ENCODE data around the gene SPSB2.
"Not testable (repeated sequence)": the region's sequence is repeated elsewhere in the genome, so short reads cannot be mapped to it uniquely, and the experiment has no call there.

SPSB2 gene, protein sequence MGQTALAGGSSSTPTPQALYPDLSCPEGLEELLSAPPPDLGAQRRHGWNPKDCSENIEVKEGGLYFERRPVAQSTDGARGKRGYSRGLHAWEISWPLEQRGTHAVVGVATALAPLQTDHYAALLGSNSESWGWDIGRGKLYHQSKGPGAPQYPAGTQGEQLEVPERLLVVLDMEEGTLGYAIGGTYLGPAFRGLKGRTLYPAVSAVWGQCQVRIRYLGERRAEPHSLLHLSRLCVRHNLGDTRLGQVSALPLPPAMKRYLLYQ

DNA sequence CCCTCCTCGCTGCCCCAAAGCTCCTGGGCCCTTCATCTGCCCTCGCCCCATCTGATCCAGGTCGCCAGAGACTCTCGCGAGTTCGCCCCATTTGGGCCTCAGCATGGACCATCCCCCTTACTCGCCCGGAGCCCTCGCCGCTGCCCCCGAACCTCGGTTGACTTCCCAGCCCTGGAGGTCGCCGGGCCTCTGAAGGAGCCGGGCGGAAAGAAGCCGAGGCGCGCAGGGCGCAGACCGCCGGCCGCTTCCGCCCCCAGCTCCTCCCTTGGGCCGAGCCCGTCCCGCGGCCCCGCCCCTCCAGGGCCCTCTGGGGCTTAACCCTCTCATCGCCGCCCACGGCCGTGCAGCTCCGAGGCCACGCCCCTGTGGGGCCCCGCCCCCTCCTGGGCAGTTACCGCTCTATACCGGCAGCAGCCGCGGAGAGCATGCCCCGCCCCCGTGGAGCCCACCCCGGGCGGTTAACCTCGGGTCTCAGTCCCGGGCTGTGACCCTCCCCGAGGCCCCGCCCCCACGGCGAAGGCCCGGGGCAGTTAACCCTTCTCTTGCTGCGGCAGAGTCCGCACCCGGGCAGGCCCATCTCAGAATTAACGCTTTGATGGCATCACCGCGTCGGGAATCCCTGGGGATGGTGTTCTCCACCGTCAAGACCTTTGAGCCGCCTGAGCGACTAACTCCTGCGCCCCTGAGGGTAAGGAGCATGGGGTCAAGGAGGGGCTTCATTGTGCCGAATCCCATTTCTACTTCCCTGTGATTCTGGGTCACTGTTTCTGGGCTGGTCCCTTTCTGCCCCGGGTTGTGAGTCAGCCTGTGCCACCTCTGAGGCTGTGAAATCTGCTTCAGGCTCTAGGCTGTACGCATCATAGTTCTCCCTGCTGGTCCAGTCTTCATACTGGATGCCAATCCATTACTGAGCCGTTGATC lies at the start of gene SPSB2:
Gene SPSB2, minus strand, starts transcription at position 210 of the 921 bp plus-strand sequence. CDS start 402 bp downstream, outside the sequence.
- DNase-seq: peak; percentile 74

DNA sequence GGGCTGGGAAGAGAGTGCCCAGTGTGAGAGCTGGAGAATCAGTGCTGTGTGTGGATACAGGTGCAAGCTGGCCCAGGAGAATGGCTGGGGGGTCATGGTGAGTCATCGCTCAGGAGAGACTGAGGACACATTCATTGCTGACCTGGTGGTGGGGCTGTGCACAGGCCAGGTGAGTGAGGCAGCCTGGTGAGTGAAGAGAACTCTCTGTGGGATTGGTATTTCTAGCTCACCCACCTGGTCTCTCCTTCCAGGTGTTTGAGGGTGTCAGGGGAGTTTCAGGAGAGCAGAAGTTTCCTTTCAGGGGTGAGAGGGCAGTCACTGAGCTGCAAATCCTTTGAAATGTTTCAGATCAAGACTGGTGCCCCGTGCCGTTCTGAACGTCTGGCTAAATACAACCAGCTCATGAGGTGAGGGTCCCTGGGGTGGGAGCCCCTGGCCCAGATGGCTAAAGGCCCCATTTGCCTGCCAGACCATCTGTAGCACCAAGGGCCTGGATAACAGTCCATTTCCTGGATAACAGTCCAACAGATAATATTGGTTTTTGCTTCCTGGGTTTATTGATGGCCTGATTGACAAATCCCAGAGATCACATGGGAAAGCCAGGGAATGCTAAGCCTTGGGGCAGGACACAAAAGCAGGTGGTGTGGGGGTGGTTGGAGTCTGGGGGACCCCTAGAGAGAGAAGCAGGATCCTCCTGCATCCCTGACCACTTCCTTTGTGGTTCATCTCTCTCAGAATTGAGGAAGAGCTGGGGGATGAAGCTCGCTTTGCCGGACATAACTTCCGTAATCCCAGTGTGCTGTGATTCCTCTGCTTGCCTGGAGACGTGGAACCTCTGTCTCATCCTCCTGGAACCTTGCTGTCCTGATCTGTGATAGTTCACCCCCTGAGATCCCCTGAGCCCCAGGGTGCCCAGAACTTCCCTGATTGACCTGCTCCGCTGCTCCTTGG lies 49.2 kb upstream of the SPSB2 start:
- no peak for DNase-seq

DNA sequence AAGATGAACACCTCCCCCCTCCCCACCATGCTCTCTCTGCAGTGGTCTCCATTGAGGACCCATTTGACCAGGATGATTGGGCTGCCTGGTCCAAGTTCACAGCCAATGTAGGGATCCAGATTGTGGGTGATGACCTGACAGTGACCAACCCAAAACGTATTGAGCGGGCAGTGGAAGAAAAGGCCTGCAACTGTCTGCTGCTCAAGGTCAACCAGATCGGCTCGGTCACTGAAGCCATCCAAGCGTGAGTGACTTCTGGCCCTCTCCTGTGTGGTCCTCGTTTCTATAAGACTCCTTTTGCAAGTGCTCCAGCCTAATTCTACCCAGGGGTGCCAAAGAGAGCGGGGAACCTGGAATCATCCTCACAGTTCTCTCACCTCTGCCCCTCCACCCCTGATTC lies 48.4 kb upstream of the SPSB2 start:
- DNase-seq: no peak

DNA sequence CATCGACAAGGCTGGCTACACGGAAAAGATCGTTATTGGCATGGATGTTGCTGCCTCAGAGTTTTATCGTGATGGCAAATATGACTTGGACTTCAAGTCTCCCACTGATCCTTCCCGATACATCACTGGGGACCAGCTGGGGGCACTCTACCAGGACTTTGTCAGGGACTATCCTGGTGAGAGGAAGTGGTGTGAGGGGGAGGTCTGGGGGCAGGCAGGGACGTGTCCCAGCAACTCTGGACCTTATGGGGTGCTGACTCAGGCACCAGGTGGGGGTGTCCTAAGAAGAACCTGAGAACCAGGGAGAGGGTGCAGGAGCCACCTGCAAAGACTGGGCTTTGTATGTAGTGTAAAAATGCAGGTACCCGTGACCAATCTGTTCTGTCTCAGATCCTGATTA lies 46.5 kb upstream of the SPSB2 start:
- DNase-seq: no peak

DNA sequence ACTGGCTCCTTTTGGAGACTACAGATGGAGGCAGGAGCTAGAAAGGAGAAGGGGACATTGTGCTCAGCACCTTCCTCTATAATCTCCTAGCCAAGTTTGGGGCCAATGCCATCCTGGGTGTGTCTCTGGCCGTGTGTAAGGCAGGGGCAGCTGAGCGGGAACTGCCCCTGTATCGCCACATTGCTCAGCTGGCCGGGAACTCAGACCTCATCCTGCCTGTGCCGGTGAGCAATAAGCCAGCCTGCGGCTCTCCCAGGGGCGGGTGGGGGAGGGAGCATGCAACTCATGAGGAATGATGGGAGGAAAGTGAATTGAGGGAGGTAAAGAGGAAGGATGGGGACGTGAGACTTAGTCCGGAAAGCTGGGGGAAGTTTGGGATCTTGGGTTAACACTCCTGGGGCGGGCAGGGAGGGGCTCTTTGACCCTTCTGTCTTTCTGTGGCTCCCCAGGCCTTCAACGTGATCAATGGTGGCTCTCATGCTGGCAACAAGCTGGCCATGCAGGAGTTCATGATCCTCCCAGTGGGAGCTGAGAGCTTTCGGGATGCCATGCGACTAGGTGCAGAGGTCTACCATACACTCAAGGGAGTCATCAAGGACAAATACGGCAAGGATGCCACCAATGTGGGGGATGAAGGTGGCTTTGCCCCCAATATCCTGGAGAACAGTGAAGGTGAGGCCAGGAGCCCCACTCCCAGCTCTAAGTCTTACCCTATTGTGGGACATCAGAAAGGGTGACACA lies 44.6 kb upstream of the SPSB2 start:
- DNase-seq: no peak

DNA sequence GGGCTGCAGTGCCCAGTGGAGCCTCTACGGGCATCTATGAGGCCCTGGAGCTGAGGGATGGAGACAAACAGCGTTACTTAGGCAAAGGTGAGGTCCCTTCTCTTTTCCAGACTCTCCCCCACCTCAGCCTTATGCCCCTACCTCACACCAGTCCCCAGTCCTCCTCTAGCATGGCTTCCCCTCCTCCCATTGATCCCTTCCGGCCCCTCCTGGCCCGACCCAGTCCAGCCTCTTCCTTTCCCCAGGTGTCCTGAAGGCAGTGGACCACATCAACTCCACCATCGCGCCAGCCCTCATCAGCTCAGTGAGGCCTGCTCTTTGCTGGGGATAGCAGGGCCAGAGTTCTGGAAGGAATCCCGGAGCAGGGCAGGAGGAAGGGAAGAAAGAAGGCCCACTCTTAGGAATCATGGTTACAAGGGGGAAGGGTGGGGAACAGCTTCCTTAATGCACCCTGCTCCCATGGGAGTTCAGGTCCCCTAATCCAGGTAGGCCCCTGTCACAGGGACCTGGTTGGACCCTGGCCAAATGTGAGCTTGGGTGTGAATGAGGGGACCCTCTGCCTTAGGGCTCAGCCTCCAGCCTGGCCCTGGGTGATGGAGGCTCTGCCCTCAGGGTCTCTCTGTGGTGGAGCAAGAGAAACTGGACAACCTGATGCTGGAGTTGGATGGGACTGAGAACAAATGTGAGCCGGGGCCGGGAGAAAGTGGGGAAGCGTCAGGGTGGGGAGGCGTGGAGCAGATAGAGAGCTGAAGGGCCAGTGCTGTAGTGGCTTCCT lies 43.5 kb upstream of the SPSB2 start:
- no peak for DNase-seq

DNA sequence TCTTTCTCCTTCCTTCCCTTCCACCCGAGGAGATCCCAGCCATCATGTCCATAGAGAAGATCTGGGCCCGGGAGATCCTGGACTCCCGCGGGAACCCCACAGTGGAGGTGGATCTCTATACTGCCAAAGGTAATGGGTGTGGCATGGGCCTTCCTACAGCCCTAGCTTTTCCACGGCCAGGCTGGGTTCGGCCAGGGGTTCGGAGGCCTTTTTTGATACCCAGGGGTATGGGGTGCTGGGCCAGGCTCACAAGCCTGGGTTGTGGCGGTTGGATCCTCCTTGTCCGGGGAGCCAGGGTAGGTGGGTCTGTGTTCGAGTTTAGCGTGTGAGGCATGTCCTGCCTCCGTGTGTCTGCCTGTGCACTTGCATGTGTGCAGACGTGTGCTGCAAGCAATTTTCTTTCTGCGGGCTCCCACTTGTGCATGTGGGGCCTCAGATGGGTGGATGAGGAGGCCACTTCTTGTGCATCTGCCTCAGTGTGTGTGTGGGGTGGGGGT lies 42.7 kb upstream of the SPSB2 start:
- no peak for DNase-seq

DNA sequence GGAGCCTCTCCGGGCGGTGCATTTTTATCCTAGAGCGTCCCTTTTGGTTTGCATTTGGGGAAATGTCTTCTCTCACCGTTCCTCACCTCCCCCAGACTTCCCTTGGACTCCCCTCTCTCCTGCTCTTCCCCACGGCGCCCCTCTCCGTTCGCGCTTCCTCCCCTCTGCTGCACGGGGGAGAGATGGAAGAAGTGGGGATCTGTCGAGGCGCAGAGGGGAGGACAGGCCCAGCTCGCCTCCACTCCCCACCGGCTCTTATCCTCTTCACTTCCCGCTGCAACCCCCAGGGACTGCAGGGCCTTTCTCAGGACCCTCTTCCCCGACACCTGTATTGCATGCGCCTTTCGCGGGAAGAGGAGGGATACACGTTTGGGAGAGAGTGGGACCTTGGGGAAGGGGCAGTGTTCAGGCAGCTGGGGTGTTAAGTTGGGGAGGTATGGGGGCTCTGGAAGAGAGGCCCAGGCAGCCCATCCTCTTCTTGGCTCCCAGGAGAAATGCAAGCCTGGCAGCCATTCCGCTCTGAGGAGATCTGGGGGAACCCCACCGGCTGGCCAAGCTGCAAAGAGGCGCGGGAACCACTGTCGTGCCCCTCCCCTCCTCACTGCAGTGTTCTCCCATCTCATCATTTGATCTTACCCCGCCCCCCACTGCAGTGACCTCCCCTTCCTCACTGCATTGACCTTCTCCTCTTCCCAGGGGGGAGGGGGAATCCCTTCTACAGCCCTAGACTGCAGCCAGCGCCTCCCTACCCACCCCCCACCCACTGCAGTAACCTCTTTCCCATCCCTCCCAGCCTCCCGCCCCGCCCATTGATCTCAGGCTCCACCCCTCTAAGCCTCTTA lies 42.1 kb upstream of the SPSB2 start:
- no peak for DNase-seq

DNA sequence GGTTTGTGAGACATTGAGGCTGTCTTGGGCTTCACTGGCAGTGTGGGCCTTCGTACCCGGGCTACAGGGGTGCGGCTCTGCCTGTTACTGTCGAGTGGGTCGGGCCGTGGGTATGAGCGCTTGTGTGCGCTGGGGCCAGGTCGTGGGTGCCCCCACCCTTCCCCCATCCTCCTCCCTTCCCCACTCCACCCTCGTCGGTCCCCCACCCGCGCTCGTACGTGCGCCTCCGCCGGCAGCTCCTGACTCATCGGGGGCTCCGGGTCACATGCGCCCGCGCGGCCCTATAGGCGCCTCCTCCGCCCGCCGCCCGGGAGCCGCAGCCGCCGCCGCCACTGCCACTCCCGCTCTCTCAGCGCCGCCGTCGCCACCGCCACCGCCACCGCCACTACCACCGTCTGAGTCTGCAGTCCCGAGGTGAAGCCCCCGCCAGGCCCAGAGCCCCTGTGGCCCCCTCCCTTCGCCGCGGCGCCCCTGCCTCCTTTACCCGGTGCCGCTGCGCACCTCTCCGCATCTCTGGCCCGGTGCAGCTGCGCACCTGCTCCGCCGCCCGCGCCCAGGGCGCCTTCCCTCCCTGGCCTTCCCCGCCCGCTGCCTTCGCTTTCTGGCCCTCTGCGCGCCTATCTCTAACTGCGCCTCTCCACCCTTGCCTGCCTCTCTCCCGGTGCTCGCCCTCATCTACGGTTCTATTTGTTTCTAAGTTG lies 41.3 kb upstream of the SPSB2 start, which contains the start of gene ENO2:
Gene ENO2, plus strand, starts transcription at position 335 of the 701 bp plus-strand sequence. CDS start 1,253 bp downstream, outside the sequence.
- DNase-seq: peak; percentile 37

DNA sequence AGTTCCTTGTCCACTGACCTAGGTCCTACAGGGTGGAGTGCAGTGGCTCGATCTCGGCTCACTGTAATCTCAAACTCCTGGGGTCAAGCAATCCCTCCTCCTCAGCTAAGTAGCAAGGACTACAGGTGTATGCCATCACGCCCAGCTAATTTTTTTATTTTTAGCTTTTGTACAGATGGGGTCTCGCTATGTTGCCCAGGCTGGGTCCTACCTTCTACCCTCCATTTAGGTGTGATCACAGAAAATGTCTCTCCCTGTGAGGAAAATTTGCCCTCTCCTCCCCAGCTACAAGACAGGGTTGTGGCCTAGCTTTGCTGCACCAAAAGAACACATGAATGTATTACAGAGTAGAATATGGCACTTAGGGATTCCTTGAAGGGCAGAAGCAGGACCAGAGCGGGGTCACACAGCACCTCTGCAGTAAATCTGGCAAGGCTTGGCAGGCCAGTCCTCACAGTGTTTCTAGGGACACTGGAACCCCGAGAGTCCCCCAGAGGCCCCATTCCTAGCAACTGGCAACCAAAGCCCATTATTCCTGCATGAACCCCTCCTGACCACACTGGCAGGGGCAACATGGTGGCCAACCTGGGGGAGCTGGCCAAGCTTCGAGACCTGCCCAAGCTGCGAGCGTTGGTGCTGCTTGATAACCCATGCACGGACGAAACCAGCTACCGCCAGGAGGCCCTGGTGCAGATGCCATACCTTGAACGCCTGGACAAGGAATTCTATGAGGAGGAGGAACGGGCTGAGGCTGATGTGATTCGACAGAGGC lies 39.2 kb upstream of the SPSB2 start:
- no peak for DNase-seq

DNA sequence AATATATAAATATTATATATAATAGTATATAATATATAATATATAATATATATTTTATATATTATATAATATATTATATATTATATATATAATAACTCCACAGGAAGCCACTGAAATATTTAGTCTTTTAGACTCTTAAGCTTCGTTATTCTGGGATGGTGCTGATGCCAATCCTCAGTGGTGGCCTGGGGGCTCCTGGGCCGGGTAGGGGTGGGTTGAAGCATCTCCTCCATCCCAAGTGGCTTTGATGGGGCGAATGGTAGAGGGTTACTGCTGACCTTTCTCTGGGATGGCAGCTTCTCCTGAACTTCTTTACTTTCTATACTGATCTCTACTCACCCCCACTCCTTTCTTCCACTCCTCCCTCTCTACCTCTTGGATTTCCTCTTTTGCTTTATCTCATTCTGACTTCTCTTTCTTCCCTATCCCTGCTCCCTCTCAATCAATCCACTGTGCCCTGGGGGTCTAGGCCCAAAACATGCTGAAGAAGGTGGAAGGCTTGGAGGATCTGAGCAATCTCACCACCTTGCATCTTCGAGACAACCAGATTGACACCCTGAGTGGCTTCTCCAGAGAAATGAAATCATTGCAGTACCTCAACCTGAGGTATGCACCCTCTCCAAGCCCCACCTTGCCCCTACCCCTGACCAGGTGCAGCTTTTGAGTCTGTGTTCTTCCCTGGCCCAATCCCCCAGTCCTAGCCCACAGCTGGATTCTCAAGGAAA lies 36.5 kb upstream of the SPSB2 start:
- DNase-seq: no peak

DNA sequence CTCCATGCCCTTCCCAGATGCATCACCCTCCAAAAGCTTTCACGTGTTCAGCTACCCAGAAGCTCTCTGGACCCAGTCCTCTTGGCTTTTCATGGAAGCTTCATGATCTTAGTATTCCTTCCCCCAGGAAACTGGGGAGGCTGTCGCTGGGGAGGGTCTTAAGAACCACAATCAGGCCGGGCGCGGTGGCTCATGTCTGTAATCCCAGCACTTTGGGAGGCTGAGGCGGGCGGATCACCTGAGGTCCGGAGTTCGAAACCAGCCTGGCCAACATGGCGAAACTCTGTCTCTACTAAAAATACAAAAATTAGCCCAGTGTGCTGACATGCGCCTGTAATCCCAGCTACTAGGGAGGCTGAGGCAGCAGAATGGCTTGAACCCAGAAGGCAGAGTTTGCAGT lies 35.0 kb upstream of the SPSB2 start:
- not testable (repeated sequence) for DNase-seq

DNA sequence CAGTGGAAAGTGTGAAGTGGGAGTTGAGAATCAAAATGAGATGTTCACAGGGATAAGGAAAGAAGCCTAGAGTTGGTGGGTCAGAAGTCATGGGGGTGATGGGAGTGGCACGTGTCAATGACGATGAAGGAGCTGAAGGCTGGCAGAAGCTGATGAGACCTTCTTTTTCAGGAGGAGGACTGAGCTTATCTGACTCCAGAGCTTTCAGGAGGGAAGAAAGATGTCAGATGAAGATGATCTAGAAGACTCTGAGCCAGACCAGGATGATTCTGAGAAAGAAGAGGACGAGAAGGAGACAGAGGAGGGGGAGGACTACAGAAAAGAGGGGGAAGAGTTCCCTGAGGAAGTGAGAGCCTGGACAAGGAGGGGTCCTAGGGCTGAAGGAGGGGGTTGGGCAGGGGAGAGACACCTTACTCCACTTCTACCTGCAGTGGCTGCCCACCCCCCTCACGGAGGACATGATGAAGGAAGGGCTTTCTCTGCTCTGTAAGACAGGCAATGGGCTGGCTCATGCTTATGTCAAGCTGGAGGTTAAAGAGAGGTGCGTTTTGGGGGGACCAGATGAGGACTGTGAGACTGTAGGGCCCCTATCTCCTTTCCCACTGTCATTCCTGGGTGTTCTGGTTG lies 32.4 kb upstream of the SPSB2 start:
- no peak for DNase-seq

DNA sequence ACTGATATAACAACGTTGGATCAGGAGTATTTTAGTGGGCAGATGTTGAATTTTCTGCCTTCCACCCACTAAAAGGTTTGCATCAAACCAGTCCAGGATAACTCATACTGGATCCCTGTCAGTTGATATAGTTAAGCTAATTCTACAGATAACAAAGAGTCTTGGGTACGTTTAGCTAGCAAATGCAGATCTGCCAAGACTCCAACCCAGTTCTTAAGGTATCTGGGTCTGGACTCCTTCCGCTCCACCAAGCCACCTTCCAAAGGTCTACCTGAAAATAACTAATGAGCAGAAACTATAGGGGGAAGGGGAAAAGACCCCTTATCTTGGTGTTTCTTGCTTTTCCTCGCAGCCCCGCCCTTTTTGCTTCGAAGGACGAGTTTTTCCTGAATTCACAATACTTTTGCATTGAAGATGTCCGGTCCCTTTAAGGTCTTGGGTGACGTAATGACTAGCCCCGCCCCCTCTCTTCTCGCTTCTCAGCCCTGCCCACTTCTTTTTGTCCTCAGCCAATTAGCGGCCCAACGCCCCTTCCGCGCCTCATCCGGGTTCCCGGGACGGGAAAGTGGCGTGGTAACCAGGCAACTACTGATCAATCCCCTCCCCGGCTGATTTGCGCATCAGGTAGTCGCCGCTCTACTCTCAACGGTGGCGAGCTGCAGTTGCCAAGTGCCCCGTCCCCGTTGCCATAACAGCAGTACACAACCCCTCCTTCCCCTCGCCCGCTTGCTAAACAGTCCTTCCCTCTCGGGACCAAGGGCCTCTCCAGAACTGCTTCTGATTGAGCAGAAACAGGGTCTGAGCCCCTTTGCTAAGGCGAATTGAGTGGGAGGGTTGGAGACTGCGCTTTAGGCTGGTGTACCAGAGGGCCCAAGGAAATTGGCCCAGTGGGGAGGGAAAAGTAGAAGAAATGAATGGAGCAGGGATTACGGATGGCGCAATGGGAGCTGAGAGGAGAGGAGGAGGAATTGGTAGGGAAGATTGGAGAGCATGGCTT lies 31.5 kb upstream of the SPSB2 start, which contains the start of gene LRRC23:
Gene LRRC23, plus strand, starts transcription at position 543 of the 997 bp plus-strand sequence. CDS start 812 bp downstream, outside the sequence.
- peak; percentile 93 for DNase-seq

DNA sequence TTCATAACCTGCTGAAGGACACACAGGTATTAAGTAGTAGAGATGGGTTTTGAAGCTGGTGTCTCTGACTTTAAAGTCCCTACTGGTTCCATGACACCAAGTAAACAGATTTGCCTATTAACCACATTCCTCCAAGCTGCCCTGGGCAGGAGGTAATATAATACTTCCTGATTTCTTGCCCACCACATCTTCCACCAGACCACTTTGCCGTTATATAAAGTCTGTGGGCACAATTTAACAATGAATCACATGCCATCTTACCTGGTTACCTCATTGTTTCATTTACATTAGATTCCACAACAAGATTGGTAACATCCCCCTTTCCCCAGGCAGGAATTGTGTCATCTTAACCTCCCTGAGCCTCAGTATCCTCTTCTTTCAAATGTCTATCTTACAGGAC lies 30.6 kb upstream of the SPSB2 start:
- no peak for DNase-seq

DNA sequence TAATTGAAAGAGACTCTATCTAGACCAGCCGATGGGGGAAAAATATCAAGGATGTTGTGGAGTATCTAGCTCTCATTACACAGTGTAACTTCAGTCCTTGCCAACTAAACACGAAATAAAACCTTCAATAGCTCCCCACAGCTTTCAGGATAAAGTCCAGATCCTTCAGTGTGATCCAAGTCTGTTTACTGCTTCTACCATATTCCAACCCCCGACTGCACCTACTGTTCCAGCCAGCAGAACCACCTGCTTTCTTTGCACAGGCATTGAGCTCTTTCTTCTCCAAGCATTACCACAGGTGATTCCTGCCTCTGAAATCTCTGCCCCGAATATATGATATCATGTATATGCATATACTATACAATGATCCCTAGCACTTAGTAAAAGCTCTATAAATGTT lies 29.3 kb upstream of the SPSB2 start:
- DNase-seq: no peak
